ENCODE results near the gene RFTN1.

The RFTN1 gene

GRCh38 chr3:16374935-16375245 lies 138.6 kb downstream of the RFTN1 start:
- ATAC-seq, result no peak

GRCh38 chr3:16374047-16374934 lies 139.2 kb downstream of the RFTN1 start:
- no peak for ATAC-seq
- no peak for TF ChIP-seq ZNF8 (CRISPR knock-in tag; IDR thresholded peaks at IDR 0.05)
- no peak for TF ChIP-seq PATZ1 (CRISPR knock-in tag; IDR thresholded peaks at IDR 0.05; ENCODE audit: borderline replicate concordance)
- TF ChIP-seq CREB5 (CRISPR knock-in tag; IDR thresholded peaks at IDR 0.05; ENCODE audit: low read depth), result no peak
- no peak for TF ChIP-seq ARNTL (CRISPR knock-in tag; IDR thresholded peaks at IDR 0.05; ENCODE audit: borderline replicate concordance, low read depth)
- no peak for TF ChIP-seq BACH2 (CRISPR knock-in tag; IDR thresholded peaks at IDR 0.05; ENCODE audit: borderline replicate concordance)
- TF ChIP-seq ISL1 (CRISPR knock-in tag; IDR thresholded peaks at IDR 0.05), result no peak
- no peak for TF ChIP-seq TCF4 (CRISPR knock-in tag; IDR thresholded peaks at IDR 0.05; ENCODE audit: borderline replicate concordance)
- no peak for TF ChIP-seq TOX (CRISPR knock-in tag; IDR thresholded peaks at IDR 0.05; ENCODE audit: borderline replicate concordance)
- no peak for TF ChIP-seq ESRRG (CRISPR knock-in tag; IDR thresholded peaks at IDR 0.05)
- TF ChIP-seq ZFP3 (CRISPR knock-in tag; IDR thresholded peaks at IDR 0.05), result no peak
- no peak for TF ChIP-seq SNAI2 (CRISPR knock-in tag; IDR thresholded peaks at IDR 0.05)

More at GRCh38 chr3:16374935-16375245, 138.6 kb downstream of the RFTN1 start:
- no peak for TF ChIP-seq CSDC2 (CRISPR knock-in tag; IDR thresholded peaks at IDR 0.05)
- TF ChIP-seq SNAI2 (CRISPR knock-in tag; IDR thresholded peaks at IDR 0.05), result no peak
- no peak for TF ChIP-seq RARB (CRISPR knock-in tag; IDR thresholded peaks at IDR 0.05)
- TF ChIP-seq ZNF70 (CRISPR knock-in tag; IDR thresholded peaks at IDR 0.05), result no peak
- TF ChIP-seq ZNF8 (CRISPR knock-in tag; IDR thresholded peaks at IDR 0.05), result no peak
- no peak for TF ChIP-seq ZFP3 (CRISPR knock-in tag; IDR thresholded peaks at IDR 0.05)

GRCh38 chr3:16373341-16373946 lies 140.1 kb downstream of the RFTN1 start:
- TF ChIP-seq ISL1 (CRISPR knock-in tag; IDR thresholded peaks at IDR 0.05) (no peak), ZNF8 (CRISPR knock-in tag; IDR thresholded peaks at IDR 0.05) (no peak), ZFP3 (CRISPR knock-in tag; IDR thresholded peaks at IDR 0.05) (no peak), CSDC2 (CRISPR knock-in tag; IDR thresholded peaks at IDR 0.05) (no peak), OSR1 (CRISPR knock-in tag; IDR thresholded peaks at IDR 0.05) (no peak), ZFP30 (CRISPR knock-in tag; IDR thresholded peaks at IDR 0.05) (no peak), BACH2 (CRISPR knock-in tag; IDR thresholded peaks at IDR 0.05; ENCODE audit: borderline replicate concordance) (no peak), RARB (CRISPR knock-in tag; IDR thresholded peaks at IDR 0.05) (no peak), ZNF565 (CRISPR knock-in tag; conservative IDR thresholded peaks at IDR 0.05; ENCODE audit: low read depth) (no peak), ESRRG (CRISPR knock-in tag; IDR thresholded peaks at IDR 0.05) (no peak), POU6F1 (CRISPR knock-in tag; IDR thresholded peaks at IDR 0.05; ENCODE audit: borderline replicate concordance, low read depth) (no peak)
- ATAC-seq, result no peak

GRCh38 chr3:16372362-16373292 lies 140.9 kb downstream of the RFTN1 start:
- no peak for ATAC-seq
- TF ChIP-seq RARB (CRISPR knock-in tag; IDR thresholded peaks at IDR 0.05) (no peak), PPARA (CRISPR knock-in tag; IDR thresholded peaks at IDR 0.05; ENCODE audit: borderline replicate concordance) (no peak), PATZ1 (CRISPR knock-in tag; IDR thresholded peaks at IDR 0.05; ENCODE audit: borderline replicate concordance) (no peak), BACH2 (CRISPR knock-in tag; IDR thresholded peaks at IDR 0.05; ENCODE audit: borderline replicate concordance) (no peak), GLIS3 (CRISPR knock-in tag; IDR thresholded peaks at IDR 0.05) (no peak), POU6F1 (CRISPR knock-in tag; IDR thresholded peaks at IDR 0.05; ENCODE audit: borderline replicate concordance, low read depth) (no peak), ZFP30 (CRISPR knock-in tag; IDR thresholded peaks at IDR 0.05) (no peak), ISL1 (CRISPR knock-in tag; IDR thresholded peaks at IDR 0.05) (no peak), CSRNP3 (CRISPR knock-in tag; IDR thresholded peaks at IDR 0.05) (no peak), ARNTL (CRISPR knock-in tag; IDR thresholded peaks at IDR 0.05; ENCODE audit: borderline replicate concordance, low read depth) (no peak), ZFP3 (CRISPR knock-in tag; IDR thresholded peaks at IDR 0.05) (no peak), ZC3H10 (CRISPR knock-in tag; IDR thresholded peaks at IDR 0.05) (no peak), TCF4 (CRISPR knock-in tag; IDR thresholded peaks at IDR 0.05; ENCODE audit: borderline replicate concordance) (no peak), ZNF8 (CRISPR knock-in tag; IDR thresholded peaks at IDR 0.05) (no peak)
